ENCODE results near the gene LOXL4.

- TF ChIP-seq EP300 (IDR thresholded peaks at IDR 0.05): no peak
- TF ChIP-seq POLR2A (IDR thresholded peaks at IDR 0.05): no peak
- no peak for TF ChIP-seq CTCF (IDR thresholded peaks at IDR 0.05)
Measured at GRCh38 chr10:98270073-98270740, 2.2 kb upstream of the LOXL4 start.
